ENCODE measurements around the gene LCA5L. TPM values are rescaled to one million over a fixed set of nuclear protein-coding genes. Genes with fewer than 3 reads are reported as not detected.

LCA5L gene
- total RNA-seq, 1 experiment from 2014 or later = 0.46 TPM

GRCh38 chr21:39367783-39368182 is 77.8 kb downstream of the LCA5L start:
- Histone ChIP-seq H3K4ac (ENCODE audit: low read depth, low read length) (no peak overlapping the region), H3K9me3 (ENCODE audit: control insufficient read depth, low read depth, low read length) (no peaks in the 10 kb centered on the region), H2AFZ (ENCODE audit: low read length) (no peak overlapping the region), H3K18ac (ENCODE audit: insufficient read length, low read depth, low read length) (no peak overlapping the region), H2BK120ac (ENCODE audit: low read depth, low read length, poor library complexity, severe bottlenecking) (no peak overlapping the region), H3K79me1 (ENCODE audit: insufficient read depth, low read depth, low read length, poor library complexity, severe bottlenecking) (no peaks in the 10 kb centered on the region), H4K5ac (ENCODE audit: insufficient read length, low read depth, low read length) (no peak overlapping the region), H3K56ac (ENCODE audit: insufficient read length, low read depth, low read length) (no peak overlapping the region), H3K23me2 (ENCODE audit: insufficient read length, low read depth, low read length, poor library complexity, severe bottlenecking) (no peaks in the 10 kb centered on the region), H3K79me2 (ENCODE audit: insufficient read depth, low read length) (no peaks in the 10 kb centered on the region), H3K4me1 (ENCODE audit: insufficient read depth, low read length) (no peaks in the 10 kb centered on the region), H2BK5ac (ENCODE audit: insufficient read length, low read length) (no peak overlapping the region), H3T11ph (ENCODE audit: low read length) (no peak overlapping the region), H4K91ac (ENCODE audit: insufficient read length, low read depth, low read length) (no peak overlapping the region), H2BK20ac (ENCODE audit: low read depth, low read length, poor library complexity, severe bottlenecking) (no peak overlapping the region), H3K23ac (ENCODE audit: insufficient read length, low read depth, low read length) (no peak overlapping the region), H3K9ac (ENCODE audit: extremely low read depth, insufficient read length, low read length) (no peak overlapping the region), H4K8ac (replicated peaks; ENCODE audit: insufficient read length, low read depth, low read length) (no peak overlapping the region), H3K4me2 (ENCODE audit: insufficient read depth, insufficient read length, low read length) (no peak overlapping the region), H2BK15ac (ENCODE audit: low read depth, low read length) (no peak overlapping the region), H3K27me3 (ENCODE audit: insufficient read depth, low read length) (no peaks in the 10 kb centered on the region), H2AK5ac (ENCODE audit: insufficient read length, low read length) (no peak overlapping the region), H2BK12ac (ENCODE audit: insufficient read length, low read depth, low read length) (no peak overlapping the region), H4K20me1 (ENCODE audit: control insufficient read depth, insufficient read depth, insufficient read length) (no peaks in the 10 kb centered on the region), H3K27ac (ENCODE audit: insufficient read length, low read depth, low read length) (no peak overlapping the region), H3K14ac (ENCODE audit: insufficient read depth, low read length) (no peak overlapping the region)
- no peaks in the 10 kb centered on the region for H3K4me1 Mint-ChIP-seq
- no peak for DNase-seq
- H3K4me3 Mint-ChIP-seq = no peak overlapping the region
- H3K9me3 Mint-ChIP-seq = peaks cover 0 to 2% of the 10 kb centered on the region in 2 experiments; a peak in 1 of 5 replicates
- TF ChIP-seq CTCF (conservative IDR thresholded peaks at IDR 0.05) = no peak
- no peaks in the 10 kb centered on the region; the same call in 1 of the 2 replicates for H3K27me3 Mint-ChIP-seq (ENCODE audit: low read depth)
- no peak overlapping the region for H3K27ac Mint-ChIP-seq
- no peaks in the 10 kb centered on the region for H3K36me3 Mint-ChIP-seq (ENCODE audit: insufficient read depth in 1 of 3, low read depth in 3 of 3)
- no CpG with 5 or more reads among the region's 2 CpGs for WGBS (ENCODE audit: extremely low coverage, insufficient read length, low lambda C conversion rate)

Measured in H9 (cell line).